ENCODE results near the gene UBE2E2. TPM values are rescaled to one million over a fixed set of nuclear protein-coding genes. Genes with fewer than 3 reads are reported as not detected.

UBE2E2 gene
- total RNA-seq: 10 to 100 TPM; 26.5 to 44.0 (median 37.0) TPM

DNA sequence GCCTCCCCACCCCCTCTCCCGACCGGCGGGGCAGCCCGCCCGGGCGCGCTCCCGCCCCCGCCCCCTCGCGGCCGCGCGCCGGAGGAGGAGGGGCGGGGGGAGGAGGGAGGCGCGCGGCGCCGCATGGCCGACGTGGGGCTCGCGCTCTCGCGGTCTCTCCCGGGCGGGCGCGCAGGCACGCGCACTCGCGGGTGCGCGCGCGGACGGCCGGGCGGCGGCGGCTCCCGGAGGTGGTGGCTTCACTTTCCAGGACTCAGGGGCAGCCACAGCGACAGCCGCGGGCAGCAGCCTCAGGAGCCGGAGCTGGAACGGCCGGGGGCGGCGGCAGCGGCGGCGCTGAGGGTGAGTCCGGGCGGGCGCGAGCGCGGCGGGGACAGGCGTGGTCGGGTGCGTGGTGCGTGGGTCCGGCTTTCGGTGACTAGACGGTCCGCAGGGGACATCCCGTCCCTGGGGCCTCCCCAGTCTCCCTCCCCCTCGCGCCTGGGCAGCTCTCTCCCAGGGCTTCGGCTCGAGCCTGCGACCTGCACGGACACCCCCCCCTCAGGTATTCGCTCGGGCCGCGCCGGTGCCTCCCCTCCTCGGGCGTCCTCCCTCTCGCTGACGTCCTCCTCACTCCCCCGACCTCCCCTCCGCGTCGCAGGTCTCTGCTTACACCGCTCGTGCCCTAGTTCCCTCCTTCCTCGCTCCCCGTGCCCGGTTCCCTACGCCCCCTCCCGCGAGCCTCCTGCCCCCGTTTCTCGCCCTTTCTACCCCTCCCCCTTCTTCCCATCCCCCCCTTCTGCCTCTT lies at the start of gene UBE2E2:
Gene UBE2E2, plus strand, starts transcription at position 407 of the 787 bp plus-strand sequence.
- DNase-seq: no peak
- peak within 1 kb of the TSS; percentile 79 to 91 (median 89) for H3K27ac ChIP-seq
- intact Hi-C loops (cut with DNase I): no loop called here
- 2 to 3% methylated on average over 5 to 27 of the region's 101 CpGs for WGBS, 2 donors
- peaks cover 0 to 30% (median 3%) of the 10 kb centered on the region in 3 donors for H3K4me1 ChIP-seq
- peak within 1 kb of the TSS; percentile 87 to 98 (median 94) for H3K4me3 ChIP-seq
- no peaks in the 10 kb centered on the region for H3K27me3 ChIP-seq
- TF ChIP-seq, protein P1, sequence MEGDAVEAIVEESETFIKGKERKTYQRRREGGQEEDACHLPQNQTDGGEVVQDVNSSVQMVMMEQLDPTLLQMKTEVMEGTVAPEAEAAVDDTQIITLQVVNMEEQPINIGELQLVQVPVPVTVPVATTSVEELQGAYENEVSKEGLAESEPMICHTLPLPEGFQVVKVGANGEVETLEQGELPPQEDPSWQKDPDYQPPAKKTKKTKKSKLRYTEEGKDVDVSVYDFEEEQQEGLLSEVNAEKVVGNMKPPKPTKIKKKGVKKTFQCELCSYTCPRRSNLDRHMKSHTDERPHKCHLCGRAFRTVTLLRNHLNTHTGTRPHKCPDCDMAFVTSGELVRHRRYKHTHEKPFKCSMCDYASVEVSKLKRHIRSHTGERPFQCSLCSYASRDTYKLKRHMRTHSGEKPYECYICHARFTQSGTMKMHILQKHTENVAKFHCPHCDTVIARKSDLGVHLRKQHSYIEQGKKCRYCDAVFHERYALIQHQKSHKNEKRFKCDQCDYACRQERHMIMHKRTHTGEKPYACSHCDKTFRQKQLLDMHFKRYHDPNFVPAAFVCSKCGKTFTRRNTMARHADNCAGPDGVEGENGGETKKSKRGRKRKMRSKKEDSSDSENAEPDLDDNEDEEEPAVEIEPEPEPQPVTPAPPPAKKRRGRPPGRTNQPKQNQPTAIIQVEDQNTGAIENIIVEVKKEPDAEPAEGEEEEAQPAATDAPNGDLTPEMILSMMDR (IDR thresholded peaks at IDR 0.05): peak in 1 of 6 experiments; percentile 4
- peak in 2 of 4 donors; percentile 65 to 78 for TF ChIP-seq POLR2A (IDR thresholded peaks at IDR 0.05)
- H3K9me3 ChIP-seq: no peaks in the 10 kb centered on the region
- H3K36me3 ChIP-seq: no peaks in the 10 kb centered on the region

DNA sequence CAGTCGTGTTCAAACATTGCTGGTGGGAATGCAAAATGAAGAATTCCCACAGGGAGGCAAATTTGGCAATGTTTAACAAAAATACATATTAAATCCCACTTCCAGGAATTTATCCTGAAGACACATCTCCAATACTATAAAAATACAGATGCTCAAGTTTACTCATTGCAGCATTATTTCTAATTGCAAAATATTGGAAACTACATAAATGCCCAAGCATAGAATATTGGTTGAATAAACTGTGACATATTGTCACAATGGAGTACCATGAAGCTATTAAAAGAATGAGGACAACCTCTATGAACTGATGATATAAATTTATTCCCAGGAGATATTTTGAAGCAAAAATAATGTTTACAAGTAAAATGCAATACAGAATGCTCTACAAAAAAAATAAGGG lies 49.7 kb upstream of the UBE2E2 start:
- H3K27ac ChIP-seq: no peak overlapping the region
- peaks cover 0 to 4% (median 0%) of the 10 kb centered on the region in 3 donors for H3K9me3 ChIP-seq
- TF ChIP-seq, protein P1 (IDR thresholded peaks at IDR 0.05): no peak
- no peak for TF ChIP-seq POLR2A (IDR thresholded peaks at IDR 0.05)
- intact Hi-C loops (cut with DNase I): no loop called here
- no peak for DNase-seq
- no peak overlapping the region for H3K4me3 ChIP-seq
- H3K4me1 ChIP-seq: peaks cover 0 to 4% (median 0%) of the 10 kb centered on the region in 3 donors
- 22 to 50% methylated on average over 1 of the region's 1 CpG for WGBS, 2 donors
- H3K36me3 ChIP-seq: no peaks in the 10 kb centered on the region
- no peaks in the 10 kb centered on the region for H3K27me3 ChIP-seq

DNA sequence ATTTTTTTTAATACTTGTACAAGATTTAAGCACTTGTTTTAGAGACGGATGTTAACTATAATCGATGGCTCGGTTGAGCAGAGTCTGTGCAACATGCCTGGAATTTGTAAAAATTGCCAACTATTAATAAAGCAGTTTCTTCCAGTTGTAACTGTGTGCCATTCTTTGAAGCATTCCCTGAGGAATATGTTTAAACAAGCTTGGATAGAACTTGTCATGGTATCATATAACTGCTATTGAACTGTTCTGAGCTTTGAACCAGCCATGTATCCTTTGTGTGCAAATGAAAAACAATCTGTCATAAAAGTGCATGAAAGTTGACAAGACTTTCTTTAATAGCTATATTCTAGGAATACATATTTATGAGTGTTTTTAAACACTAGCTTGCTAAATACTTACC lies 45.8 kb upstream of the UBE2E2 start:
- Histone ChIP-seq H3K4me3 (no peak overlapping the region), H3K27me3 (no peaks in the 10 kb centered on the region), H3K9me3 (peaks cover 0 to 4% (median 0%) of the 10 kb centered on the region in 3 donors), H3K27ac (no peak overlapping the region), H3K4me1 (peaks cover 0 to 23% (median 0%) of the 10 kb centered on the region in 3 donors), H3K36me3 (no peaks in the 10 kb centered on the region)
- DNase-seq: no peak
- no peak for TF ChIP-seq POLR2A (IDR thresholded peaks at IDR 0.05)
- TF ChIP-seq, protein P1 (IDR thresholded peaks at IDR 0.05): no peak
- intact Hi-C loops (cut with DNase I): no loop called here
- WGBS, 2 donors: 37% methylated on average over 3 of the region's 3 CpGs

DNA sequence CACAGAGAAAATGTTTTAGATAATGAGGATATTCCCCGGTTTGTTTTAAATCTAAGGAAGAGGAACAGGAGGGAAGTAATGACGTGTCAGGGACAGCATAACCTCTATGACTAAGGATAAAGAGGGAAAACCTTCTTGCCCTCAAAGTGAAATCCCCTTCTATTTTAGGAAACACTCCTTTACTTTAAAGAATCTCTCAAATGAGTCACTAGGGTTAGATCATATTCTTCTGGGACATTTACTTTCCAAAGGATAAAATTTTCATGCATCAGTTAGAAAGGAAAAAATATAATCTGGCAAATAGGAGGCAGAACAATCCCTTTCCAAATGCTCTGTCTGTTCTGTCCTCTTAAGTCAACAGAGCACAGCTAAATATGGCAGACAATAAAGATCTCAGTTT lies 43.2 kb upstream of the UBE2E2 start:
- TF ChIP-seq, protein P1 (IDR thresholded peaks at IDR 0.05): no peak
- TF ChIP-seq POLR2A (IDR thresholded peaks at IDR 0.05): no peak
- H3K9me3 ChIP-seq: peaks cover 0 to 1% (median 0%) of the 10 kb centered on the region in 3 donors
- no peaks in the 10 kb centered on the region for H3K36me3 ChIP-seq
- H3K27me3 ChIP-seq: no peaks in the 10 kb centered on the region
- no peak for DNase-seq
- WGBS, 2 donors: 5 to 15% methylated on average over 2 of the region's 2 CpGs
- H3K27ac ChIP-seq: peak overlapping the region in 1 of 4 donors; percentile 26
- no peak overlapping the region for H3K4me3 ChIP-seq
- peaks cover 0 to 27% (median 0%) of the 10 kb centered on the region in 3 donors for H3K4me1 ChIP-seq
- intact Hi-C loops (cut with DNase I): no loop called here

DNA sequence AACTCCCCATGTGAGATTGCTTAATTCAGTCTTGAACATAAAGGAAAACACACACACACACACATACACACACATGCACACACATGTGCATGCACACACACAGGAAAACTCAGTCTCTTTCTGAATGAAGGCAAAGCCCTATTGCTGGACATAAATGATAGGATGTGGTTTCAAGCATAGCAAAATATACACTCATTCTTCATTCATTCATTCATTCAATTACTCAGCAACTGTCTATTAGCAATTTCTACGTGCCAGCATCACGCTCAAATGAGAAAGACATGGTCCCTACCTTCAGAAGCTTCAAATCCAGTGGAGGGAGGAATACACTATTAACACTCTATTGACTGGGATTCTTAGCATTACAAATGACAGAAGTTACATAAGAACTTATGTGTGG lies 41.8 kb upstream of the UBE2E2 start:
- H3K27me3 ChIP-seq: no peaks in the 10 kb centered on the region
- DNase-seq: no peak
- no peak for TF ChIP-seq POLR2A (IDR thresholded peaks at IDR 0.05)

More for the DNA sequence above, 41.8 kb upstream of the UBE2E2 start:
- no peak overlapping the region for H3K27ac ChIP-seq
- no peaks in the 10 kb centered on the region for H3K9me3 ChIP-seq
- no peak overlapping the region for H3K4me3 ChIP-seq
- peaks cover 0 to 27% (median 0%) of the 10 kb centered on the region in 3 donors for H3K4me1 ChIP-seq
- intact Hi-C loops (cut with DNase I): no loop called here
- no peaks in the 10 kb centered on the region for H3K36me3 ChIP-seq
- 73 to 86% methylated on average over 2 of the region's 2 CpGs for WGBS, 2 donors

Measured in esophagus squamous epithelium (tissue), 5 donors.